ENCODE results near the gene DENND6B.

DNA sequence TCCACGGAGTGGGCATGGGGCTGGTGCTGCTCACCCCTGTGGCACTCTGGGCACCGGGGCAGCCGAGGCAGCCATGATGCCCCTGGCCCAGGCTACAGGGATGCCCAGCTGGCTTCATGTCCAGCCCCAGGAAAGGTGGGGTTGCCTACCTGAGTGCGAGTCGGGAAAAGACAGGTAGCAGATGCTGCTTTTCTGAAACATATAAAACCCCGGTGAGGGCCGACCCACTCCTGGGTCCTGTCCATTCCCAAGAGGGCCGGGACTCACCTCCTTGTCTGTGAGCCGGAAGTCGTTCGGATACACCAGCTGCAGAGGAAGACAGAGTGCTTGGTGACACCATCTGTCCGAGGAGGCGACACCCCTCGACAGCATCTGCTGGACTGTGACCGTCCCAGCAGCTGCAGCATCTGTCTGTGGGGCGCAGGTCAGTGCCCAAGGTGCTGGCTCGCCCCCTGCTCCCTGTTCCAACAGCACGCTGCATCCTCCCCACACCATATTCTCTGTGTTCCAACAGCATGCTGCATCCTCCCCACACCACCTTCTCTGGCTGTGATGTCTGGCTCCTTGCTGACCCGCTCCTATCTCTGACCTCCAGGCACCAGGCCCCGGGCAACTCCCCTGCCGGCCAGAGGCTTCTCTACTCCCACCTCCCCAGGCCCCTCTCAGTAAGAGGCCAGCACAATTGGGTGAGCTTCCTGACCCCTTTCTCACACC lies 8.0 kb downstream of the DENND6B start:
- TF ChIP-seq, protein P1, sequence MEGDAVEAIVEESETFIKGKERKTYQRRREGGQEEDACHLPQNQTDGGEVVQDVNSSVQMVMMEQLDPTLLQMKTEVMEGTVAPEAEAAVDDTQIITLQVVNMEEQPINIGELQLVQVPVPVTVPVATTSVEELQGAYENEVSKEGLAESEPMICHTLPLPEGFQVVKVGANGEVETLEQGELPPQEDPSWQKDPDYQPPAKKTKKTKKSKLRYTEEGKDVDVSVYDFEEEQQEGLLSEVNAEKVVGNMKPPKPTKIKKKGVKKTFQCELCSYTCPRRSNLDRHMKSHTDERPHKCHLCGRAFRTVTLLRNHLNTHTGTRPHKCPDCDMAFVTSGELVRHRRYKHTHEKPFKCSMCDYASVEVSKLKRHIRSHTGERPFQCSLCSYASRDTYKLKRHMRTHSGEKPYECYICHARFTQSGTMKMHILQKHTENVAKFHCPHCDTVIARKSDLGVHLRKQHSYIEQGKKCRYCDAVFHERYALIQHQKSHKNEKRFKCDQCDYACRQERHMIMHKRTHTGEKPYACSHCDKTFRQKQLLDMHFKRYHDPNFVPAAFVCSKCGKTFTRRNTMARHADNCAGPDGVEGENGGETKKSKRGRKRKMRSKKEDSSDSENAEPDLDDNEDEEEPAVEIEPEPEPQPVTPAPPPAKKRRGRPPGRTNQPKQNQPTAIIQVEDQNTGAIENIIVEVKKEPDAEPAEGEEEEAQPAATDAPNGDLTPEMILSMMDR (IDR thresholded peaks at IDR 0.05; ENCODE audit: low read depth, low read length) = no peak
- no peak for TF ChIP-seq EZH2phosphoT487 (IDR thresholded peaks at IDR 0.05; ENCODE audit: low read depth)
